H9 (cell line): ENCODE data around the gene MILR1. TPM values are rescaled to one million over a fixed set of nuclear protein-coding genes. Genes with fewer than 3 reads are reported as not detected.

Source experiments
- DNase-seq: peaks from one replicate; pipeline ENCODE4 v3.0.0-alpha.2; 2017
- H2AFZ ChIP-seq: one replicate; pipeline ENCODE4 v1.6.1; 2013; ENCODE audit warnings: mild to moderate bottlenecking, low read length, control low read depth, moderate library complexity
- H2AK5ac ChIP-seq: 2 replicates; pipeline ENCODE4 v1.6.1; 2013; ENCODE audit warnings: low read length, control low read depth, mixed read lengths; ENCODE audit not compliant: insufficient read length
- H2BK120ac ChIP-seq: one replicate; pipeline ENCODE4 v1.6.1; 2013; ENCODE audit warnings: low read depth, mild to moderate bottlenecking, low read length, control low read depth, inconsistent platforms; ENCODE audit not compliant: poor library complexity, severe bottlenecking
- H2BK12ac ChIP-seq: 2 replicates; pipeline ENCODE4 v1.6.1; 2013; ENCODE audit warnings: low read length, control low read depth, mixed read lengths, low read depth; ENCODE audit not compliant: insufficient read length
- H2BK15ac ChIP-seq: 2 replicates; pipeline ENCODE4 v1.6.1; 2013; ENCODE audit warnings: low read depth, low read length, control low read depth
- H2BK20ac ChIP-seq: one replicate; pipeline ENCODE4 v1.6.1; 2013; ENCODE audit warnings: low read depth, mild to moderate bottlenecking, low read length, control low read depth, inconsistent platforms; ENCODE audit not compliant: poor library complexity, severe bottlenecking
- H2BK5ac ChIP-seq: 2 replicates; pipeline ENCODE4 v1.6.1; 2013; ENCODE audit warnings: low read length, control low read depth, mixed read lengths; ENCODE audit not compliant: insufficient read length
- H3K14ac ChIP-seq: 2 replicates; pipeline ENCODE4 v1.6.1; 2013; ENCODE audit warnings: low read length, control low read depth; ENCODE audit not compliant: insufficient read depth
- H3K18ac ChIP-seq: 2 replicates; pipeline ENCODE4 v1.6.1; 2013; ENCODE audit warnings: low read depth, mild to moderate bottlenecking, mixed read lengths, low read length, control low read depth; ENCODE audit not compliant: insufficient read length
- H3K23ac ChIP-seq: 2 replicates; pipeline ENCODE4 v1.6.1; 2013; ENCODE audit warnings: low read length, control low read depth, mixed read lengths, low read depth; ENCODE audit not compliant: insufficient read length
- H3K23me2 ChIP-seq: 2 replicates; pipeline ENCODE4 v1.6.1; 2013; ENCODE audit warnings: low read depth, mild to moderate bottlenecking, mixed read lengths, low read length, control low read depth; ENCODE audit not compliant: insufficient read length, poor library complexity, severe bottlenecking
- H3K27ac ChIP-seq: 2 replicates; pipeline ENCODE4 v1.5.1; 2013; ENCODE audit warnings: low read length, control low read depth, mixed read lengths, low read depth; ENCODE audit not compliant: insufficient read length
- H3K27me3 ChIP-seq: 2 replicates; pipeline ENCODE4 v1.6.1; 2013; ENCODE audit warnings: low read length, control low read depth, inconsistent platforms; ENCODE audit not compliant: insufficient read depth
- H3K4ac ChIP-seq: 2 replicates; pipeline ENCODE4 v1.6.1; 2013; ENCODE audit warnings: low read depth, mild to moderate bottlenecking, control low read depth, inconsistent platforms, low read length, moderate library complexity
- H3K4me1 ChIP-seq: 2 replicates; pipeline ENCODE4 v1.6.1; 2013; ENCODE audit warnings: low read length, control low read depth, inconsistent platforms; ENCODE audit not compliant: insufficient read depth
- H3K4me2 ChIP-seq: 2 replicates; pipeline ENCODE4 v1.6.1; 2013; ENCODE audit warnings: low read length, control low read depth, mixed read lengths; ENCODE audit not compliant: insufficient read length, insufficient read depth
- H3K56ac ChIP-seq: 2 replicates; pipeline ENCODE4 v1.6.1; 2013; ENCODE audit warnings: low read depth, mild to moderate bottlenecking, mixed read lengths, low read length, control low read depth; ENCODE audit not compliant: insufficient read length
- H3K79me1 ChIP-seq: 2 replicates; pipeline ENCODE4 v1.6.1; 2013; ENCODE audit warnings: low read depth, mild to moderate bottlenecking, moderate library complexity, low read length, control low read depth, inconsistent platforms; ENCODE audit not compliant: insufficient read depth, poor library complexity, severe bottlenecking
- H3K79me2 ChIP-seq: 2 replicates; pipeline ENCODE4 v1.6.1; 2013; ENCODE audit warnings: low read length, control low read depth, inconsistent platforms; ENCODE audit not compliant: insufficient read depth
- H3K9ac ChIP-seq: 2 replicates; pipeline ENCODE4 v1.6.1; 2013; ENCODE audit warnings: low read length, control low read depth, mixed read lengths; ENCODE audit not compliant: insufficient read length; ENCODE audit errors: extremely low read depth
- H3K9me3 ChIP-seq: one replicate; pipeline ENCODE4 v1.6.1; 2013; ENCODE audit warnings: low read depth, low read length, inconsistent platforms; ENCODE audit not compliant: control insufficient read depth
- H3T11ph ChIP-seq: one replicate; pipeline ENCODE4 v1.6.1; 2013; ENCODE audit warnings: mild to moderate bottlenecking, low read length, control low read depth, inconsistent platforms
- H4K20me1 ChIP-seq: one replicate; pipeline ENCODE4 v1.6.1; 2013; ENCODE audit not compliant: control insufficient read depth, insufficient read length, insufficient read depth
- H4K5ac ChIP-seq: 2 replicates; pipeline ENCODE4 v1.6.1; 2013; ENCODE audit warnings: low read depth, mild to moderate bottlenecking, mixed read lengths, low read length, control low read depth; ENCODE audit not compliant: insufficient read length
- H4K8ac ChIP-seq: replicated peaks from 2 replicates; pipeline ENCODE4 v1.6.1; 2013; ENCODE audit warnings: low read length, control low read depth, mixed read lengths, low read depth; ENCODE audit not compliant: insufficient read length
- H4K91ac ChIP-seq: 2 replicates; pipeline ENCODE4 v1.6.1; 2013; ENCODE audit warnings: low read depth, mild to moderate bottlenecking, moderate library complexity, mixed read lengths, low read length, control low read depth; ENCODE audit not compliant: insufficient read length
- H3K27ac Mint-ChIP-seq, 3 experiments: 2 replicates in 2 of 3; 3 replicates in 1 of 3; pipeline ENCODE4 v1.8.0; 2020 to 2021; ENCODE audit warnings: mixed read lengths in 3 of 3, mild to moderate bottlenecking in 1 of 3, moderate library complexity in 1 of 3
- H3K27me3 Mint-ChIP-seq: 2 replicates; pipeline ENCODE4 v1.8.0; 2021; ENCODE audit warnings: low read depth, mild to moderate bottlenecking, moderate library complexity, mixed read lengths
- H3K36me3 Mint-ChIP-seq, 3 experiments: 2 replicates in 2 of 3; 3 replicates in 1 of 3; pipeline ENCODE4 v1.8.0; 2020 to 2021; ENCODE audit warnings: low read depth in 3 of 3, mixed read lengths in 3 of 3; ENCODE audit not compliant: insufficient read depth in 1 of 3
- H3K4me1 Mint-ChIP-seq, 2 experiments: 2 replicates each; pipeline ENCODE4 v1.8.0; 2020; ENCODE audit warnings: mixed read lengths in 2 of 2
- H3K4me3 Mint-ChIP-seq, 2 experiments: 2 replicates in 1 of 2; 3 replicates in 1 of 2; pipeline ENCODE4 v1.8.0; 2020 to 2021; ENCODE audit warnings: mild to moderate bottlenecking in 2 of 2, mixed read lengths in 2 of 2, moderate library complexity in 1 of 2
- H3K9me3 Mint-ChIP-seq, 2 experiments: 2 replicates in 1 of 2; 3 replicates in 1 of 2; pipeline ENCODE4 v1.8.0; 2020; ENCODE audit warnings: mild to moderate bottlenecking in 2 of 2, mixed read lengths in 2 of 2, moderate library complexity in 1 of 2
- WGBS: extraction: QIAGEN DNeasy Blood & Tissue Kit; methylation state at CpG from one replicate; pipeline ENCODE4 v1.1.7; 2013; ENCODE audit warnings: missing lambda C conversion rate, low lambda C conversion rate, mixed read lengths; ENCODE audit not compliant: insufficient read length; ENCODE audit errors: extremely low coverage; 5-methylcytosine and 5-hydroxymethylcytosine counted together
- total RNA-seq: library from RNA; stranded (reverse); gene quantifications from 2 replicates; pipeline ENCODE4 v1.2.1, GENCODE V29; 2021
- TF ChIP-seq, protein P1 (sequence below): fragments of 200-600 bp; sonication (generic); conservative IDR thresholded peaks from 3 replicates; pipeline ENCODE4 v1.8.0; 2021; ENCODE audit warnings: antibody characterized with exemption, mild to moderate bottlenecking

MILR1 gene
- total RNA-seq, 1 experiment from 2014 or later = not detected

- DNase-seq = no peak
- H3K23me2 ChIP-seq = no peaks in the 10 kb centered on the region
- no peaks in the 10 kb centered on the region; the same call in 1 of the 2 replicates for H3K27me3 Mint-ChIP-seq
- no peak overlapping the region for H2BK20ac ChIP-seq
- H3K4me1 ChIP-seq = no peaks in the 10 kb centered on the region; the same call in 1 of the 2 replicates
- no peak overlapping the region for H4K8ac ChIP-seq
- no peak overlapping the region for H2AK5ac ChIP-seq
- no peak overlapping the region for H4K91ac ChIP-seq
- no peak overlapping the region for H3K4me3 Mint-ChIP-seq
- no peak overlapping the region for H3K27ac ChIP-seq
- H3K23ac ChIP-seq = no peak overlapping the region
- no peaks in the 10 kb centered on the region for H3K79me2 ChIP-seq
- no peak overlapping the region for H3K9ac ChIP-seq
- H4K5ac ChIP-seq = no peak overlapping the region
- H3K9me3 Mint-ChIP-seq = no peaks in the 10 kb centered on the region; a peak in 1 of 5 replicates
- TF ChIP-seq, protein P1, sequence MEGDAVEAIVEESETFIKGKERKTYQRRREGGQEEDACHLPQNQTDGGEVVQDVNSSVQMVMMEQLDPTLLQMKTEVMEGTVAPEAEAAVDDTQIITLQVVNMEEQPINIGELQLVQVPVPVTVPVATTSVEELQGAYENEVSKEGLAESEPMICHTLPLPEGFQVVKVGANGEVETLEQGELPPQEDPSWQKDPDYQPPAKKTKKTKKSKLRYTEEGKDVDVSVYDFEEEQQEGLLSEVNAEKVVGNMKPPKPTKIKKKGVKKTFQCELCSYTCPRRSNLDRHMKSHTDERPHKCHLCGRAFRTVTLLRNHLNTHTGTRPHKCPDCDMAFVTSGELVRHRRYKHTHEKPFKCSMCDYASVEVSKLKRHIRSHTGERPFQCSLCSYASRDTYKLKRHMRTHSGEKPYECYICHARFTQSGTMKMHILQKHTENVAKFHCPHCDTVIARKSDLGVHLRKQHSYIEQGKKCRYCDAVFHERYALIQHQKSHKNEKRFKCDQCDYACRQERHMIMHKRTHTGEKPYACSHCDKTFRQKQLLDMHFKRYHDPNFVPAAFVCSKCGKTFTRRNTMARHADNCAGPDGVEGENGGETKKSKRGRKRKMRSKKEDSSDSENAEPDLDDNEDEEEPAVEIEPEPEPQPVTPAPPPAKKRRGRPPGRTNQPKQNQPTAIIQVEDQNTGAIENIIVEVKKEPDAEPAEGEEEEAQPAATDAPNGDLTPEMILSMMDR = no peak
- no peak overlapping the region for H2AFZ ChIP-seq
- WGBS = 100% methylated on average over 1 of the region's 8 CpGs
- H2BK120ac ChIP-seq = no peak overlapping the region
- H2BK15ac ChIP-seq = no peak overlapping the region
- H3K79me1 ChIP-seq = no peaks in the 10 kb centered on the region
- H3K9me3 ChIP-seq = no peaks in the 10 kb centered on the region
- no peak overlapping the region for H3T11ph ChIP-seq
- no peak overlapping the region for H3K4me2 ChIP-seq
- no peak overlapping the region for H3K56ac ChIP-seq
- no peak overlapping the region for H3K27ac Mint-ChIP-seq
- no peak overlapping the region for H3K18ac ChIP-seq
- no peaks in the 10 kb centered on the region for H3K27me3 ChIP-seq
- no peak overlapping the region for H2BK12ac ChIP-seq
- H4K20me1 ChIP-seq = no peaks in the 10 kb centered on the region
- no peak overlapping the region for H3K14ac ChIP-seq
- H3K36me3 Mint-ChIP-seq = no peaks in the 10 kb centered on the region; a peak in 1 of 7 replicates
- peaks cover 2 to 3% of the 10 kb centered on the region in 2 experiments; a peak in 2 of 4 replicates for H3K4me1 Mint-ChIP-seq
- no peak overlapping the region for H2BK5ac ChIP-seq
- no peak overlapping the region for H3K4ac ChIP-seq
These were observed 12.0 kb downstream of the MILR1 start for GRCh38 chr17:64460955-64461354.
